WERI-Rb-1 (cell line): Measurements from ENCODE around the gene SERBP1.

ENCODE experiments used
- DNase-seq: peaks from one replicate; pipeline ENCODE4 v3.0.0-alpha.2; 2020
- H3K27ac ChIP-seq: fragments of 250-450 bp; sonication (Bioruptor Pico); 2 replicates; pipeline ENCODE4 v1.5.1; 2020; ENCODE audit warnings: mild to moderate bottlenecking, moderate library complexity
- H3K27me3 ChIP-seq: fragments of 250-450 bp; sonication (Bioruptor Pico); 2 replicates; pipeline ENCODE4 v1.5.1; 2021; ENCODE audit warnings: mild to moderate bottlenecking, low read depth, moderate library complexity; ENCODE audit not compliant: insufficient read depth, severe bottlenecking
- H3K36me3 ChIP-seq: fragments of 250-450 bp; sonication (Bioruptor Pico); 2 replicates; pipeline ENCODE4 v1.5.1; 2020; ENCODE audit warnings: mild to moderate bottlenecking, moderate library complexity
- H3K4me3 ChIP-seq: 2 replicates; pipeline ENCODE4 v1.5.1; 2011; ENCODE audit warnings: low read depth, mild to moderate bottlenecking, control low read depth, low read length
- H3K9me3 ChIP-seq: fragments of 250-450 bp; sonication (Bioruptor Pico); 2 replicates; pipeline ENCODE4 v1.5.1; 2021; ENCODE audit warnings: mild to moderate bottlenecking, moderate library complexity; ENCODE audit not compliant: severe bottlenecking
- CTCF ChIP-seq: IDR thresholded peaks from 2 replicates; pipeline ENCODE4 v1.5.1; 2011; ENCODE audit warnings: low read depth, mild to moderate bottlenecking, control low read depth, inconsistent platforms, low read length

Gene SERBP1

GRCh38 chr1:67361641-67362040 lies 68.6 kb downstream of the SERBP1 start:
- DNase-seq: no peak
- Histone ChIP-seq H3K27me3 (no peaks in the 10 kb centered on the region), H3K27ac (no peak overlapping the region), H3K36me3 (no peaks in the 10 kb centered on the region), H3K9me3 (no peaks in the 10 kb centered on the region), H3K4me3 (no peak overlapping the region)
- TF ChIP-seq CTCF: no peak

- Histone ChIP-seq H3K9me3 (no peaks in the 10 kb centered on the region), H3K27me3 (no peaks in the 10 kb centered on the region), H3K27ac (no peak overlapping the region), H3K4me3 (no peak overlapping the region), H3K36me3 (no peaks in the 10 kb centered on the region)
- TF ChIP-seq CTCF: no peak
- no peak for DNase-seq
Observed at GRCh38 chr1:67359592-67359991, 70.6 kb downstream of the SERBP1 start.
